GM21528 (cell line): ENCODE measurements around the gene BICRA.
"Not testable (repeated sequence)": the region's sequence is repeated elsewhere in the genome, so short reads cannot be mapped to it uniquely, and the experiment has no call there.

Source experiments
- ATAC-seq: cut with Tn5 transposase; IDR thresholded peaks from one replicate; pipeline ENCODE4 v1.9.1; 2021; ENCODE audit warnings: mild to moderate bottlenecking, moderate library complexity; ENCODE audit not compliant: unreplicated experiment, low FRiP score

Gene BICRA

GRCh38 chr19:47608969-47609905 is at the start of gene BICRA:
TSS of gene BICRA (plus strand) at chr19:47609134. CDS start at chr19:47673575, 64,441 bp downstream.
- ATAC-seq: peak; percentile 51

- no peak for ATAC-seq
These were observed 47.9 kb upstream of the BICRA start for GRCh38 chr19:47560999-47561398.

- no peak for ATAC-seq
These were observed 47.4 kb upstream of the BICRA start for GRCh38 chr19:47561440-47562057.

- no peak for ATAC-seq
These were observed 44.9 kb upstream of the BICRA start for GRCh38 chr19:47564081-47564480.

GRCh38 chr19:47569331-47569730 is 39.6 kb upstream of the BICRA start:
- ATAC-seq: no peak

GRCh38 chr19:47572635-47573034 is 36.3 kb upstream of the BICRA start:
- no peak for ATAC-seq

GRCh38 chr19:47573071-47574026 is 35.6 kb upstream of the BICRA start, which contains the start of gene ZNF541:
TSS of gene ZNF541 (minus strand) at chr19:47573148. CDS start at chr19:47555856, 17,292 bp downstream.
- no peak for ATAC-seq

- ATAC-seq: no peak
These were observed 28.5 kb upstream of the BICRA start for GRCh38 chr19:47580397-47580796.

GRCh38 chr19:47581605-47582319 is 27.2 kb upstream of the BICRA start:
- no peak for ATAC-seq

GRCh38 chr19:47582320-47582909 is 26.5 kb upstream of the BICRA start:
- ATAC-seq: no peak

- not testable (repeated sequence) for ATAC-seq
These were observed 25.8 kb upstream of the BICRA start for GRCh38 chr19:47583161-47583560.

GRCh38 chr19:47587295-47587694 is 21.6 kb upstream of the BICRA start:
- ATAC-seq: no peak

- ATAC-seq: no peak
These were observed 19.1 kb upstream of the BICRA start for GRCh38 chr19:47589824-47590223.

GRCh38 chr19:47593860-47594259 is 15.1 kb upstream of the BICRA start:
- no peak for ATAC-seq

GRCh38 chr19:47595944-47596343 is 13.0 kb upstream of the BICRA start:
- ATAC-seq: no peak

- ATAC-seq: no peak
These were observed 10.3 kb upstream of the BICRA start for GRCh38 chr19:47598407-47599349.

GRCh38 chr19:47599671-47600245 is 9.2 kb upstream of the BICRA start:
- not testable (repeated sequence) for ATAC-seq
